GM21381 (cell line): ENCODE results near the gene TRIM2.

Source experiments
- ATAC-seq: cut with Tn5 transposase; IDR thresholded peaks from one replicate; pipeline ENCODE4 v1.9.1; 2021; ENCODE audit warnings: mild to moderate bottlenecking, moderate library complexity; ENCODE audit not compliant: unreplicated experiment

Gene TRIM2

DNA sequence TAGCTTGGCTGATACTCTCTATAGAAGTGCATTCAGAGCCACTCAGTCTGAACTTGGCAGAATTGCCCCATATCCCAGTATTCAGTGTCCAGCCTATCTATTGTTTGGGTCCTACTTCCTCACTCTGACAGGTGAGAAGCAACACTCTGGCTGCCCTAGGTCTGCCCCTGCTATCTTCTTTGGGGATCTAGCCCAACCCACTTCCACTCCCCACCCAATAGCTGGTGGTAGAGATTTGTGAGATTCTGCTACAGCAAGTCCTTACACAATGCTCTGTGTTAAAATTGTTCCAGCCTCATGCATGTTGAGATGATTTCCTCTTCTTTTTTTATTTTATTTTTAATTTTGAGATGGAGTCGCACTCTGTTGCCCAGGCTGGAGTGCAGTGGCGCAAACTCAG is 67.6 kb downstream of the TRIM2 start:
- no peak for ATAC-seq

DNA sequence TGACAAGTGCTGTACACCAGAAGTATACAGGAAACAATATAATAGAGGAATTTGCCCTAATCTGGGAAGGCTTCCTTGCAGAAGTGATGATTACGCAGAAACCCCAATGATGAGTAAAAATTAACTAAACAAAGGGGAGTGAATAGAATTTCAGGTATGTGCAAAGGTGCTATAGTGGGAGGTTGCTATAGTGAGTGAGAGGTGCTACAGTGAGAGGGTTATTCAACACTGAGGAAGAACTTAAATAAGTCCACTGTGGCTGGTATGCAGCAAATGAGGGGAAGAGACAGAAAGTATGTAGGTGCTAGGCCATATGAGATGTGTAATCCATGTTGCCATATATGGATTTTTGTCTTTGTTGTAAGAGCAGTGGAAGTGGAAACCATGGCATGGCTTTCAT is 69.5 kb downstream of the TRIM2 start:
- no peak for ATAC-seq

DNA sequence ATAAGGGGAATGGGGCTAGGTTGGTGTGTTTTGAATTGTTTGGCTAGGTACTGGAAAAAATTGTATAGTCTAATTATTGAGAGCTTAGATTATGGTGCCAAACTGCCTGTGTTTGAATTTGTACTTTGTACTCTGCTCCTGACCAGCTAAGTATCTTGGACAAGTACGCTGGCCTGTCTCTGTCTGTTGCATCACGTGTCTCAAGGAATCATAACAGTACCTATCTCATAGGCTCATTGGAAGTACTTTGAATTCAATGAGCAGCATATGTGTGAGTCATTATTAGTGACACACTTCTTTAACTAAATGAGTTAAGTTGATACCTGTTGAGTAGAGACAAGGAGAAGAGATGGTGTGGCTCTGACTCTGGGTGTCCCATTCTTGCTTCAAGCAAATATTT is 70.7 kb downstream of the TRIM2 start:
- no peak for ATAC-seq

DNA sequence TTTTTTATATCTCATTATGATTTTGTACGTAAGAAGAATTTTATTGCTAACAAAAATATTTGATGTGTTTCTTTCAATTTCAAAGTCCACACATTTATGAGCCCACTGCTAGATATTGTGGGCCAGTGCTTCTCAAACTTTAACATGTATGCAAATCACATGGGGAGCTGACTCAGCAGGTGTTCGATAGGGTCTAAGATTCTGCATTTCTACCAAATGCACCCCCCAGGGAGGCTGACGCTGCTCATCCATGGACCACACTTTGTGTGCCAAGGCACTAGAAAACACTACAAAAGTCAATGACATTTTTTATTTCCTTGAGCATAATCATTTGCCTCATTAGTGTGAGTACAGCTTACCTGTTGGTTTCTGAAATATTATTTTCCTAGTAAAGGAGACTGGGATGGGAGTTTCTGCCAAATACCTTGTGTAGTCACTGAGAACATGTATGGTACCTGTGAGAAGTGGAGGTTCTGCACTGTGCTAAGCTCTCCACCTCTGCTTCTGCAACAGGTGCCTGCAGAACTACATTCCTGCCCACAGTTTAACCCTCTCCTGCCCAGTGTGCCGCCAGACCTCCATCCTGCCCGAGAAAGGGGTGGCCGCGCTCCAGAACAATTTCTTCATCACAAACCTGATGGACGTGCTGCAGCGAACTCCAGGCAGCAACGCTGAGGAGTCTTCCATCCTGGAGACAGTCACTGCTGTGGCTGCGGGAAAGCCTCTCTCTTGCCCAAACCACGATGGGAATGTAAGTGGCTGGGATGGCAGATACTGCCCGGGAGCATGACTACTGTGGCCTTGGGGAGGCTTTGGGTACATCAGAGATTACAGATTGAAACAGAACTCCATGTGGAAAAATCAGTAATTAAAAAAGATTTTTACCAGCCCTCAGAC is 71.4 kb downstream of the TRIM2 start:
- ATAC-seq = no peak

DNA sequence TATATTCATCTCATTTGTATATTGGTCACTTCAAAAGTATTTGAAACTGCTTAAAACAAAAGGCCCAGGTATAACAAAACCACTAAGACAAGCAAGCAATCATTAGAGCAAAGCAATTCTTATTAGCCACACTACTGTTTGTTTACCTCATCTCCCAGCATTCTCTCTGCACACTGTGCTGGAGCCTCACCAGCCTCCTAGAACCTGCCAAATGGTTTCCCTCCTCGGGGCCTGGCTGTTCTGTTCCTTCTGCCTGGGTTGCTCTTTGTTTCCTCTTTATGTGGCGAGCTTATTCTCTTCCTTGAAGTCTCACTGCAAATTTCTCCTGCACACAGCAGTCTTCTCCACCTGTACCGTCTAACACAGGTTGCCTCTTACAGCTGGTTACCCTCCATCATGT is 72.7 kb downstream of the TRIM2 start:
- ATAC-seq = no peak

DNA sequence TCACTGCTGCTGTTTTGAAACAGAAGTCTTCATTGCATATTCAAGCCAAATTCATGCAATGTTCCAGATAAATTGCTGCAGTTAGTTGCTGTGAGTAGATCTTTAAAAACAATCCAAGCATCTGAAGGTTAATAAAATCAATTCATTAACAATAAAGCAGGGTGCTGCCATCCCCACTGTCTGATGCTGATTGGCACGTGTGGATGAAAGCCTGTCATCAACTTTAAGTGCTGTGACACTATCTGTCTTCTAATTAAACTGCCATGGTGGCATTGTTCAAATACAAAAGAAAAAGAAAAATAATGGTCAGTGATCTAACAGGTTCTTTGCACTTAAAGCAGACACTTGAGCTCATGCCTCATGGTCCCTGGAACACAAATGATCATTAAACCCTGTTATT is 77.2 kb downstream of the TRIM2 start:
- no peak for ATAC-seq

GRCh38 chr4:153282023-153282422 is 77.8 kb downstream of the TRIM2 start:
- ATAC-seq = no peak

GRCh38 chr4:153283260-153283659 is 79.0 kb downstream of the TRIM2 start:
- no peak for ATAC-seq

- ATAC-seq = no peak
Measured at GRCh38 chr4:153290134-153290533, 85.9 kb downstream of the TRIM2 start.

GRCh38 chr4:153291562-153291961 is 87.3 kb downstream of the TRIM2 start:
- no peak for ATAC-seq

DNA sequence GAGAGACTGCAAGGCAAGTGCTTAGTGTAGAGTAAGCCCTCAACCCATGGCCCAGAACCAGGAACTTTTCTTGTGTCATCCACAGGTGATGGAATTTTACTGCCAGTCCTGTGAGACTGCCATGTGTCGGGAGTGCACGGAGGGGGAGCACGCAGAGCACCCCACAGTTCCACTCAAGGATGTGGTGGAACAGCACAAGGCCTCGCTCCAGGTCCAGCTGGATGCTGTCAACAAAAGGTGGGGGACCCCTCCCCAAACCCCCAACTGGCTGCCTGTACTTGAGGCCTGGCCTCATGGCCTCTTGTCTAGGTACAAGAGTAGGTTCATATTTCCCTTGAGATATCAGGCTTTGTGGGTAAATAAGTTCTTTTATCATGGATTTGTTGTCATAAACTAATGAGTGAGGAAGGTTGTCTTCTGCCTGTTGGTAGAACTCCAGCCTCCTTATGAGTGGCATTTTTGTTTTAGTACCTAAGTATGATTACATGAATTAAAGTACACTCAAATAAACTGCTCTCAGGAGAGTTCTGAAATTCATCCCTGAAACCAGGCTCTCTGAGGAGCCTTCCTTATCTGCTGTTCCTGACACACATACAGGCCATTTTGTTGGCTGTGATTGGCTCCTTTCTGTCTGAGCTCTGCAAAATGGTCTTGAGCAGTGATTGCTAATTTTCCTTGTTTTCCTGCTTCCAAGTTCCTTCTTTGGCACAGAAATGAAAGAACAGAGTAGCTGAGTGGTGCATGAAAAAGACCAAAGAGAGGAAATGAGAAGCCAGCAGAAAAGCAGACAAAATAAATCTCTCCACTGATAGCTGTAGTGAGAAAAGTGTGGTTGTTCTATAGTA is 88.9 kb downstream of the TRIM2 start:
- no peak for ATAC-seq

GRCh38 chr4:153293742-153294057 is 89.5 kb downstream of the TRIM2 start:
- ATAC-seq = no peak

GRCh38 chr4:153294631-153295030 is 90.4 kb downstream of the TRIM2 start:
- no peak for ATAC-seq

DNA sequence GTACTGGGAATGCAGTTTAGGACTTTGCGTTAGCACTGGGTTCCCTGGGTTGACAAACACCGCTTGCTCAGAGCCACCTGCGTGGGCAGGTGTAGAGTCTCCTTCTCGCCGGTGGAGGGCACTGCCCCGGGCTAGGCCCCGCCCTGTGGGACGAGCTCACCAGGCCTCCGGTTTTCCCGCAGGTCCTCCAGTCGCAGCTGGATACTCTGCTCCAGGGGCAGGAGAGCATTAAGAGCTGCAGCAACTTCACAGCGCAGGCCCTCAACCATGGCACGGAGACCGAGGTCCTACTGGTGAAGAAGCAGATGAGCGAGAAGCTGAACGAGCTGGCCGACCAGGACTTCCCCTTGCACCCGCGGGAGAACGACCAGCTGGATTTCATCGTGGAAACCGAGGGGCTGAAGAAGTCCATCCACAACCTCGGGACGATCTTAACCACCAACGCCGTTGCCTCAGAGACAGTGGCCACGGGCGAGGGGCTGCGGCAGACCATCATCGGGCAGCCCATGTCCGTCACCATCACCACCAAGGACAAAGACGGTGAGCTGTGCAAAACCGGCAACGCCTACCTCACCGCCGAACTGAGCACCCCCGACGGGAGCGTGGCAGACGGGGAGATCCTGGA is 91.0 kb downstream of the TRIM2 start:
- ATAC-seq = no peak

GRCh38 chr4:153296040-153296823 is 92.0 kb downstream of the TRIM2 start:
- ATAC-seq = no peak

DNA sequence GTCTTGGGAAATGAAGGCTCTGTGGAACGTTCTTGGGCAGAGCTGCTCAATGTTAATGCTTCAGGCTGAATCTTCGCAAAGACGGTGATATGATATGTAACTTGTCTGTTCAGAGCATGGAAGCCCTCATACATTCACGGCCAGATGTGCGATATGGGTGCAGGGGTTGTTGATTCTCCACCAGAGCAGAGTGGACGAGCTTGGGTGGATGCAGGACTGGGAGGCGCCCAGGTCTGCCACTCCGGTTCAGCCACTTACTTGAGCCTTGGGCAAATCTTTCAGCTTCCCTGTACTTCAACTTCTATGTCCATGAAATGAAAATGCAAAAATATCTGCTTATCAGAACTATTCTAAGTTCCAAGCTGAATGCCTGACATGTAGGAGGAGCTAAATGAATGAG is 92.9 kb downstream of the TRIM2 start:
- no peak for ATAC-seq

GRCh38 chr4:153310793-153311192 is 106.5 kb downstream of the TRIM2 start:
- ATAC-seq = no peak

DNA sequence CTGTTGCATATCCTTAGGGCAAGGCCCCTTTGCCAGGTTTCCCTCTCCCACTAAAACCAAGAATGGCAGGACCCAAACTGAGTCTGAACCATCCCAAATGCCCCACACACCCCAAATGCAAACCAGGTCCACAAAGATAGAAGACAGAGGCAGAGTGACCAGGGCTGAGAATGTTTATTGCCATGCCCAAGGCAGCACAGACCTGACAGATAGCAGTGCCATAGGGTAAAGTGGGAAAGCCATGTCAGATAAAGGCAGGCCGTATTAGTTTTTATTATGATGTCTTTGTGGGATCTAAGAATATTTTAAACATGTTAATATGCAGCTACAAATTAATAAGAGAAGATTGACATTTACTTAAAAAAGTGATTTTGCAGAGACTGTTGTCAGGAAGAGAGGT is 110.7 kb downstream of the TRIM2 start:
- ATAC-seq = no peak

GRCh38 chr4:153318696-153319320 is 114.6 kb downstream of the TRIM2 start:
- ATAC-seq = peak; percentile 54

DNA sequence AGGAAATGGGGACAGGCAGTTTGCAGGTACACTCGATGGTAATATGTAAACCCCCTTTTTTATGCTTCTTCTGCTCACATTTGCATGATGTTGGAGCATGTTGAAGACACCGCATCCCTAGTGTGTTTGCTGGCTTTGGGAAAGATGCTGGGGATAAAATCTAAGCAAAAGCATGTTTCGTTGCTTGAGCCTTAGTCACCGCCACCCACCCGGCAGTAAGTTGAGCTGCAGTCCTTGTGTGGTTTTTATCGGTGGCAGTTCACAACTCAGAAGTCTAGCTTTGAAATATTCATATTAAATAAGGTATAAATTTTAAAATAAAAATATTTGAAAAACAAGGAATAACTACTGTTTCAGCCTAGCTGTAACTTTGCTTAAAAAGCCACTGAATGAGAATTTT is 118.5 kb downstream of the TRIM2 start:
- no peak for ATAC-seq

GRCh38 chr4:153324046-153324445 is 119.8 kb downstream of the TRIM2 start:
- no peak for ATAC-seq
